GM19023 (cell line): Measurements from ENCODE around the gene RPL10A.

ENCODE experiments used
- ATAC-seq: cut with Tn5 transposase; IDR thresholded peaks from one replicate; pipeline ENCODE4 v1.9.1; 2021; ENCODE audit warnings: mild to moderate bottlenecking, moderate library complexity; ENCODE audit not compliant: unreplicated experiment

The RPL10A gene

DNA sequence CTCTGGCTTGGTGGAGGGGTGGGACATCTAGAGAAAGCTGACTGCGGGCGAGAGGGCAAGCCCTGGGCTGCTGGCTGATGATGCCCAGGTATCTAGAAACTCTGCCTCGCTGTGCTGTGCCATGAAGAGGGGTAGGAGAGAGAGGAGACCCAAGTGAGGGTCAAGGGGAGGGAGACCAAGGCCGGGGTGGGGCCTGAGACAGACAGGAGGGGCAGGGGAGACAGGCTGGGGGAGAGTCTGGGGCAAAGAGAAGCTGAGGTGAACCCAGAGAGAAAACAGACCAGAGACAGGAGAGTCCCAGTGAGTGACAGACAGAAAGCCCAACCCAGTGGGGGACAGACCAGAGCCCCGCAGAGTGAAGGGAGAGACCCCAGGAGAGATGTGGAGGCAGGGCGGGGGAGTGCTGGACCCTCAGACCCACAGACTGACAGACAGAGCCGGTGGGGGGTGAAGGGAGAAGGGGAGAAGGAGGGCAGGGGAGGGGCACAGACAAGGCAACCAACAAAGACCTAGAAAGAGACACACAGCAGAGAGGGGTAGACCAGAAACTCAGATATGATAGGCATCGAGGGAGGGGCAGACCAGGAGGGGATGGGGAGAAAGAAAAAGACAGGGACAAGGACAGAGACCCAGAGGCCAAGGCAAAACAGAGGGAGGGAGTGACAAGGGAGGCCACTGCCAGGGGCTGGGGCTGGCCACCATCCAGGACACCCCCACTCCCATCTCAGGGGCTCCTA lies 22.8 kb downstream of the RPL10A start:
- ATAC-seq, result no peak

- no peak for ATAC-seq
Measured at GRCh38 chr6:35491558-35492257, 23.5 kb downstream of the RPL10A start.

GRCh38 chr6:35492258-35492973 lies 24.2 kb downstream of the RPL10A start:
- no peak for ATAC-seq

- ATAC-seq, result no peak
Measured at GRCh38 chr6:35492974-35493284, 24.7 kb downstream of the RPL10A start.

- ATAC-seq, result no peak
Measured at GRCh38 chr6:35493307-35493983, 25.2 kb downstream of the RPL10A start.

DNA sequence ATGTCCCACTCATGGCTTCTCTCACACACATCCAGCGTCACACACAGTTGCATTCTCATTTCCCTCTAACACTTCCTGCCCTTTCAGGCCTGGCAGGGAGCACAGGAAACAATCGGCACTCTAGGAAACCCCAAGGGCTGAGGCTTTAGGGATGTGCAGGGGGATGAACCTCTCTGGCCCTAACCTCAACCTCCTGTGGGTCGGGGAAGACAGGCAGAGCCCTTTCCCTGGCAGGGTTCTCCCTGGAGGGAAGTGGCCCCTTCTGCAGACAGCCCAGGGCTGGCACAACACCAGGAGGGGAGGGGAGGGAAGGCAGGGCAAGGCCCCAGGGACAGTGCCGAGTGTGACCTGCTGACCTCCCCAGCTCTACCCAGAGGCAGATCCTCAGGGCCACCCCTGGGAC lies 26.0 kb downstream of the RPL10A start:
- no peak for ATAC-seq

DNA sequence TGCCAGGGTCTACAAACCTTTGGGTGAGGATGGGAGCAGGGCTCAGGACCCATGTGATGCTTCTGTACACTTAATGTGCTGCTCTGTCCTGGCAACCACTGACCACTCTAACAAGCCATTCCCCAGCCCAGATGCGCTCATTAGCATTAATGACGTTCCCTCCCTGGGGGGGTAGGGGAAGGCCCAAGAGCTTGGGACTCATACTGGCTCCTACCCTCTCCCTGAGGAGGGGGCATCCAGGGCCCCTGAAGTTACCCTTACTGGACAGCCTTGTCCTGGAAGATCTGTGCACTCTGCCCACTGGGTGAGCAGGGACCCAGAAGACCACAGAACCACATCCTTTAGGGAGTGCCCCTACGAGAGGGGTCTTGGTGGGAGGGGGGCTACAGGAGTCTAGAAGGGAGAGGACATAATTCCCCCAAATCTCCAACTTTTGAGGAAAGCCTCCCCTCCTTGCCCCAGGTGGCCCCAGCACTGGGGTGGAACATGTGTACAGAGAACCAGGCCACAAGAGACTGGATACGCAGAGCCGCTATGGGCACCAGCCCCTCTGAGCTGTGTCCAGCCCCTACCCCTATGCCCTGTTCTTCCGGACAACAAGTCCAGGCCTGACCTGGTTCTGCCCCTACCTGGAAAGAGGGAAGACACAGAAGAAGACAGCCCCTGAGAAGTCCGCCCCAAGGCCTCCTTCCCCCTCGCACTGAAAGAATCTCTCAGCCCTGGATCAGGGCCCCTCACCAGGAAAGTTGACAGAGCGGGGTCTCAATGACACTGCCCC lies 27.2 kb downstream of the RPL10A start:
- ATAC-seq, result no peak

- no peak for ATAC-seq
Measured at GRCh38 chr6:35496036-35496840, 28.0 kb downstream of the RPL10A start.

- ATAC-seq, result no peak
Measured at GRCh38 chr6:35496841-35497570, 28.8 kb downstream of the RPL10A start, which contains the start of gene TEAD3. TEAD3 (minus strand) TSS chr6:35497079.

- no peak for ATAC-seq
Measured at GRCh38 chr6:35497571-35498421, 29.6 kb downstream of the RPL10A start.

DNA sequence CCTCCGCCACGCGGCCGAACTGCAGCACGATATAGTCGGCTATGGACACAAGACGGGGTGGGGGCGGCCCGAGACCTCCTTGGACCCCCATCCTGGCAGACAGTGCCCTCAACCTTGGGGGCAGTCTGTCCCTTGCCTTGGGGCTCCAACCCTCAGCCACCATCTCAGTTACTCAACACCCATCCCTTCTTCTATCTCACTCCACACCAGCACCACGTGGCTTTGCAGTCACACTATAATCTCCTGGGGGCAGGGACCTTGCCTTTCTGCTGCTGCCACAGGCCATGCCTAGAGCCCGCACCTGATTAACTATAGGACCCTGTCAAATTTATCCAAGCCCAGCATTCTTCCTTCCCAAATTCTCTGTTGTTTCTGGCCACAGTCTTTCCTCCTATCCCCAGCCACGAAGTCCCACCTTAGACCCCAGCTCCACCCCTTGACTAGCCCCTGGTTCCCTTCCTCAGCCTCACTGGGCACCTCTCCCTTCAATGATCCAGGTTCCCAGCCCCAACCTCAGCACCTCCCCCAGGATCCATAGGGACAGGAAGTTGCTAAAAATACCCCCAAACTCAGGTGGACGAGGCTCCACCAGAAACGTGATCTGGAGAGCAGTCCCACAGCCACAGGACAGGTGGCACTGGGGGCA lies 30.3 kb downstream of the RPL10A start:
- no peak for ATAC-seq

DNA sequence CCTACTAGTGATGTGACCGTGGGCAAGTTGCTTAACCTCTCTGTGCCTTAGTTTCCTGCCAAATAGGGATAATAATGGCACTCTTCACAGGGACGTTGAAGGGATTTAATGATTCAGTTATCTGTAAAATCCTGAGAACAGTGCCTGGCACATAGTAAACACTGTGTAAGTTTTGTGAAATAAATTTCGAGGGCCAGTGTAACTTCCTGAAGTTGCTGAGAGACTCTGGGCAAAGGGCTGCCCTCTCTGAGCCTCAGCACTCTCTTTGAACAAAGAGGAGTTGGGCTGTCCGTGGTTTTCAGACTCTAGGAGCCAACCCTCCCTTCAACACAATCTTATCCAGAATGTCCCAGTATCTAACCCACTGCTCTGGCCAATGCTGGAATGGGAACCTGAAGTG lies 31.2 kb downstream of the RPL10A start:
- ATAC-seq, result no peak

DNA sequence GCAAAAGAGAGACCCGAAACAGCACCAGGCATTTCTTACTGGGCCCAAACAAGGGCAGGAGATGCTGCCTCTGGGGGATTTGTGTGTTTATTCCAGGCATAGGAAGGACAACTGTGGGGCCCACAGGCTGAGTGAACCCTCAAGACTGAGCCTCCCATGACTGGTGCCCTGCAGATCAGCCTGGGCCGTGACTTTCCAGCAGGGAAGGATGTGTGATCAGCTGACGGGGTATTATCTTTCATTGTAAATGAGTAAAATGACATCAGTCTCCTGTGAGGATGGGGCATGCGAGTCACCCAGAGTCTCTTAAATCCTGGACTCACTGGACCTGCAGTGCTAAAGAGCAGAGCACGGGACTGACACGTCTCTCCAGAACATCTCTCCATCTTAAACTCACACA lies 32.6 kb downstream of the RPL10A start:
- no peak for ATAC-seq

- no peak for ATAC-seq
Measured at GRCh38 chr6:35501784-35502183, 33.6 kb downstream of the RPL10A start.

- ATAC-seq, result no peak
Measured at GRCh38 chr6:35503534-35503933, 35.3 kb downstream of the RPL10A start.

DNA sequence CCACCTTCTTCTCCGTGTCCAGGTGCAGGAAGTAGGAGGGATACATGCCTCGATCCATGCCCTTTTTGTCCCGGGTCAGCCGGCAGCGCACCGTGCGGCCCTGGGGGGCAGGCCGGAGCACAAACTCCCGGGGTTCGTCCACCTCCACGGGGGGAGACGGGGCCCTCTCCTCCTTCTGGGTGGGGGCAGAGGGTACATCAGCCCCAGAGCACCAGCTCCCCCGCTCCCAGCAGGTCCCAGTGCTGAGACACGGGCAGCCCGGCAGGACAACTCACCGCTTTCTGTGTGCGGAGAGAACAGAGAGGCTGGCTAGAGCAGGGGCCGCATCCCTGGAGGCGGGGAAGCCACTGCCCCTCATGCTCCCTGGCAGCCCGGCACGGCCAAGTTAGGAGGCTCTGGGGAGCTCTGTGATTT lies 37.8 kb downstream of the RPL10A start:
- ATAC-seq, result no peak

- ATAC-seq, result no peak
Measured at GRCh38 chr6:35506536-35506935, 38.3 kb downstream of the RPL10A start.

GRCh38 chr6:35507221-35507620 lies 39.0 kb downstream of the RPL10A start:
- no peak for ATAC-seq
